ENCODE results near the gene IFT172. TPM values are rescaled to one million over a fixed set of nuclear protein-coding genes. Genes with fewer than 3 reads are reported as not detected.
A peak's percentile ranks its signal among the peaks of the same experiment; 100 is the strongest.
"Not testable (repeated sequence)": the region's sequence is repeated elsewhere in the genome, so short reads cannot be mapped to it uniquely, and the experiment has no call there.

The IFT172 gene
- 48.5 TPM for total RNA-seq

GRCh38 chr2:27489498-27490397, at the start of gene IFT172:
Gene IFT172, minus strand, starts transcription at chr2:27489743. Its CDS starts 90 bp downstream, at chr2:27489653.
- intact Hi-C loops (cut with DNase I) = no loop called here
- DNase-seq (ENCODE audit: low spot score) (peak; percentile 98), ATAC-seq (peak; percentile 99)

GRCh38 chr2:27538839-27539450, 49.4 kb upstream of the IFT172 start:
- ATAC-seq; DNase-seq (ENCODE audit: low spot score); intact Hi-C loops (cut with DNase I): not testable (repeated sequence)

- DNase-seq (ENCODE audit: low spot score) = no peak
- intact Hi-C loops (cut with DNase I) = no loop called here
- ATAC-seq = no peak
These were observed 47.7 kb upstream of the IFT172 start for GRCh38 chr2:27537287-27537686.

GRCh38 chr2:27531983-27532382, 42.4 kb upstream of the IFT172 start:
- intact Hi-C loops (cut with DNase I) = no loop called here
- ATAC-seq (no peak), DNase-seq (ENCODE audit: low spot score) (no peak)

GRCh38 chr2:27527182-27527581, 37.6 kb upstream of the IFT172 start:
- no peak for ATAC-seq

GRCh38 chr2:27522400-27522945, 32.9 kb upstream of the IFT172 start:
- intact Hi-C loops (cut with DNase I) = no loop called here
- ATAC-seq = no peak
- DNase-seq (ENCODE audit: low spot score) = no peak

More at GRCh38 chr2:27527182-27527581, 37.6 kb upstream of the IFT172 start:
- no peak for DNase-seq (ENCODE audit: low spot score)
- intact Hi-C loops (cut with DNase I) = no loop called here

GRCh38 chr2:27520316-27520715, 30.8 kb upstream of the IFT172 start:
- ATAC-seq = no peak
- no peak for DNase-seq (ENCODE audit: low spot score)
- intact Hi-C loops (cut with DNase I) = no loop called here

- intact Hi-C loops (cut with DNase I) = no loop called here
- DNase-seq (ENCODE audit: low spot score) (no peak), ATAC-seq (no peak)
These were observed 29.2 kb upstream of the IFT172 start for GRCh38 chr2:27518782-27519113.

GRCh38 chr2:27518113-27518781, 28.7 kb upstream of the IFT172 start:
- intact Hi-C loops (cut with DNase I) = no loop called here
- no peak for ATAC-seq
- no peak for DNase-seq (ENCODE audit: low spot score)

GRCh38 chr2:27509326-27509725, 19.8 kb upstream of the IFT172 start:
- ATAC-seq (no peak), DNase-seq (ENCODE audit: low spot score) (no peak)
- intact Hi-C loops (cut with DNase I) = no loop called here

GRCh38 chr2:27507293-27507692, 17.8 kb upstream of the IFT172 start:
- ATAC-seq (no peak), DNase-seq (ENCODE audit: low spot score) (no peak)
- intact Hi-C loops (cut with DNase I) = no loop called here

- DNase-seq (ENCODE audit: low spot score) = no peak
- intact Hi-C loops (cut with DNase I) = no loop called here
- ATAC-seq = no peak
These were observed 17.0 kb upstream of the IFT172 start for GRCh38 chr2:27506587-27506986.

- no peak for DNase-seq (ENCODE audit: low spot score)
- intact Hi-C loops (cut with DNase I) = no loop called here
- no peak for ATAC-seq
These were observed 12.6 kb upstream of the IFT172 start for GRCh38 chr2:27502142-27502541.

- intact Hi-C loops (cut with DNase I) = no loop called here
- no peak for ATAC-seq
These were observed 11.5 kb upstream of the IFT172 start for GRCh38 chr2:27501042-27501441.

GRCh38 chr2:27498975-27499374, 9.4 kb upstream of the IFT172 start:
- no peak for ATAC-seq
- intact Hi-C loops (cut with DNase I) = no loop called here
- no peak for DNase-seq (ENCODE audit: low spot score)

More at GRCh38 chr2:27501042-27501441, 11.5 kb upstream of the IFT172 start:
- DNase-seq (ENCODE audit: low spot score) = no peak

GRCh38 chr2:27497288-27497627, 7.7 kb upstream of the IFT172 start:
- DNase-seq (ENCODE audit: low spot score) = no peak
- intact Hi-C loops (cut with DNase I) = no loop called here

GRCh38 chr2:27496357-27497287, 7.1 kb upstream of the IFT172 start, which contains the start of gene GCKR:
Gene GCKR, plus strand, starts transcription at chr2:27496839. Its CDS starts 66 bp downstream, at chr2:27496905.
- ATAC-seq (no peak), DNase-seq (ENCODE audit: low spot score) (no peak)
- intact Hi-C loops (cut with DNase I) = no loop called here

More at GRCh38 chr2:27497288-27497627, 7.7 kb upstream of the IFT172 start:
- ATAC-seq = no peak

- DNase-seq (ENCODE audit: low spot score) = no peak
- intact Hi-C loops (cut with DNase I) = no loop called here
- ATAC-seq = no peak
These were observed 6.4 kb upstream of the IFT172 start for GRCh38 chr2:27495840-27496356.
